Measurements from ENCODE around the gene PLA2G2E. TPM values are rescaled to one million over a fixed set of nuclear protein-coding genes. Genes with fewer than 3 reads are reported as not detected.

The PLA2G2E gene
- total RNA-seq, 6 experiments from 2014 or later: not detected

- no peaks in the 10 kb centered on the region for H3K4me1 ChIP-seq
- H3K4me3 ChIP-seq: no peak overlapping the region
- no peak overlapping the region for H3K27ac ChIP-seq
- intact Hi-C loops (cut with DNase I): no loop called here
- no peak for DNase-seq
- no peaks in the 10 kb centered on the region for H3K9me3 ChIP-seq
- ATAC-seq: no peak
- H3K36me3 ChIP-seq: peaks cover 0 to 71% (median 21%) of the 10 kb centered on the region in 4 donors
- TF ChIP-seq CTCF (IDR thresholded peaks at IDR 0.05) (no peak), POLR2A (IDR thresholded peaks at IDR 0.05) (no peak)
- 88% methylated on average over 3 of the region's 3 CpGs for WGBS (ENCODE audit: insufficient coverage, low coverage, low lambda C conversion rate, missing lambda C conversion rate)
- H3K27me3 ChIP-seq: no peaks in the 10 kb centered on the region
These were observed 13.4 kb downstream of the PLA2G2E start for GRCh38 chr1:19909971-19910370.

- no peak overlapping the region for H3K4me3 ChIP-seq
- no peaks in the 10 kb centered on the region for H3K9me3 ChIP-seq
- H3K4me1 ChIP-seq: no peaks in the 10 kb centered on the region
- no peak for TF ChIP-seq CTCF (IDR thresholded peaks at IDR 0.05)
- TF ChIP-seq POLR2A (IDR thresholded peaks at IDR 0.05): no peak
- H3K36me3 ChIP-seq: peaks cover 0 to 77% (median 24%) of the 10 kb centered on the region in 4 donors
- DNase-seq (no peak), ATAC-seq (no peak)
- 91% methylated on average over 5 of the region's 5 CpGs for WGBS (ENCODE audit: insufficient coverage, low coverage, low lambda C conversion rate, missing lambda C conversion rate)
- H3K27ac ChIP-seq: no peak overlapping the region
- intact Hi-C loops (cut with DNase I): no loop called here
- H3K27me3 ChIP-seq: no peaks in the 10 kb centered on the region
These were observed 14.0 kb downstream of the PLA2G2E start for GRCh38 chr1:19909392-19909791.

- ATAC-seq (no peak), DNase-seq (no peak)
- H3K27ac ChIP-seq: no peak overlapping the region
- H3K4me3 ChIP-seq: no peak overlapping the region
- intact Hi-C loops (cut with DNase I): no loop called here
- no peaks in the 10 kb centered on the region for H3K9me3 ChIP-seq
- 96% methylated on average over 12 of the region's 13 CpGs for WGBS (ENCODE audit: insufficient coverage, low coverage, low lambda C conversion rate, missing lambda C conversion rate)
- H3K36me3 ChIP-seq: peaks cover 0 to 77% (median 26%) of the 10 kb centered on the region in 4 donors
- no peaks in the 10 kb centered on the region for H3K4me1 ChIP-seq
- no peak for TF ChIP-seq CTCF (IDR thresholded peaks at IDR 0.05)
- no peak for TF ChIP-seq POLR2A (IDR thresholded peaks at IDR 0.05)
- H3K27me3 ChIP-seq: no peaks in the 10 kb centered on the region
These were observed 16.0 kb downstream of the PLA2G2E start for GRCh38 chr1:19907456-19907855.

GRCh38 chr1:19903621-19904020 lies 19.8 kb downstream of the PLA2G2E start:
- ATAC-seq: no peak
- Histone ChIP-seq H3K27ac (no peak overlapping the region), H3K27me3 (no peaks in the 10 kb centered on the region), H3K4me3 (no peak overlapping the region), H3K36me3 (peaks cover 0 to 54% (median 19%) of the 10 kb centered on the region in 4 donors), H3K4me1 (no peaks in the 10 kb centered on the region), H3K9me3 (no peaks in the 10 kb centered on the region)
- intact Hi-C loops (cut with DNase I): no loop called here
- TF ChIP-seq POLR2A (IDR thresholded peaks at IDR 0.05) (no peak), CTCF (IDR thresholded peaks at IDR 0.05) (no peak)
- DNase-seq: no peak
- 94% methylated on average over 7 of the region's 7 CpGs for WGBS (ENCODE audit: insufficient coverage, low coverage, low lambda C conversion rate, missing lambda C conversion rate)

GRCh38 chr1:19901653-19902052 lies 21.8 kb downstream of the PLA2G2E start:
- 91% methylated on average over 1 of the region's 1 CpG for WGBS (ENCODE audit: insufficient coverage, low coverage, low lambda C conversion rate, missing lambda C conversion rate)
- intact Hi-C loops (cut with DNase I): no loop called here
- no peaks in the 10 kb centered on the region for H3K4me1 ChIP-seq
- no peaks in the 10 kb centered on the region for H3K9me3 ChIP-seq
- DNase-seq: no peak
- no peak overlapping the region for H3K27ac ChIP-seq
- H3K36me3 ChIP-seq: peaks cover 0 to 44% (median 13%) of the 10 kb centered on the region in 4 donors
- H3K27me3 ChIP-seq: no peaks in the 10 kb centered on the region
- ATAC-seq: no peak
- H3K4me3 ChIP-seq: no peak overlapping the region
- TF ChIP-seq POLR2A (IDR thresholded peaks at IDR 0.05) (no peak), CTCF (IDR thresholded peaks at IDR 0.05) (no peak)
